HepG2 (cell line): Measurements from ENCODE around the gene PRR35. TPM values are rescaled to one million over a fixed set of nuclear protein-coding genes. Genes with fewer than 3 reads are reported as not detected.

Experiments used
- ARNT ChIP-seq: fragments of 450-650 bp; IDR thresholded peaks from 2 replicates; pipeline ENCODE4 v1.6.1; 2017
- CREM ChIP-seq, 2 experiments: sonication (generic) in 1 of 2; formaldehyde crosslinking in 1 of 2; IDR thresholded peaks; 2 replicates each; pipeline versions ENCODE4 v1.4.0 to v1.6.1; 2016 to 2020; ENCODE audit warnings: antibody characterized with exemption in 1 of 2, mild to moderate bottlenecking in 1 of 2, missing genetic modification reagents in 1 of 2
- GABPA ChIP-seq, 2 experiments: IDR thresholded peaks; 2 replicates each; pipeline ENCODE4 v1.6.1; 2011 to 2016; ENCODE audit warnings: low read depth in 2 of 2, low read length in 1 of 2, missing biosample characterization in 1 of 2, missing genetic modification characterization in 1 of 2
- HNRNPLL ChIP-seq: fragments of 200-400 bp; formaldehyde crosslinking; IDR thresholded peaks from 2 replicates; pipeline ENCODE4 v1.6.1; 2017; ENCODE audit warnings: mild to moderate bottlenecking, low read depth, low read length; ENCODE audit not compliant: poor library complexity, severe bottlenecking
- JDP2 ChIP-seq: sonication (generic); formaldehyde crosslinking; IDR thresholded peaks from 2 replicates; pipeline ENCODE4 v1.8.1; 2022; ENCODE audit warnings: missing genetic modification reagents, borderline replicate concordance
- JUND ChIP-seq: sonication (generic); formaldehyde crosslinking; IDR thresholded peaks from 2 replicates; pipeline ENCODE4 v1.8.0; 2022; ENCODE audit warnings: mild to moderate bottlenecking, missing genetic modification reagents
- MYC ChIP-seq: sonication (generic); formaldehyde crosslinking; IDR thresholded peaks from 2 replicates; pipeline ENCODE4 v1.9.0; 2021; ENCODE audit warnings: missing genetic modification reagents, borderline replicate concordance
- NONO ChIP-seq, 2 experiments: fragments of 450-650 bp in 1 of 2; sonication (generic) in 1 of 2; formaldehyde crosslinking in 1 of 2; IDR thresholded peaks in 1 of 2; conservative IDR thresholded peaks in 1 of 2; 2 replicates each; pipeline versions ENCODE4 v1.6.1 to v1.8.0; 2017 to 2022; ENCODE audit warnings: mild to moderate bottlenecking in 1 of 2, missing genetic modification reagents in 1 of 2, moderate library complexity in 1 of 2
- RBFOX2 ChIP-seq: fragments of 200-400 bp; formaldehyde crosslinking; IDR thresholded peaks from 2 replicates; pipeline ENCODE4 v1.6.1; 2017; ENCODE audit warnings: low read depth, mild to moderate bottlenecking, low read length
- SALL1 ChIP-seq: sonication (generic); formaldehyde crosslinking; IDR thresholded peaks from 2 replicates; pipeline ENCODE4 v1.8.0; 2022; ENCODE audit warnings: mild to moderate bottlenecking, missing genetic modification reagents
- TOE1 ChIP-seq: sonication (generic); formaldehyde crosslinking; IDR thresholded peaks from 2 replicates; pipeline ENCODE4 v1.4.0; 2020; ENCODE audit warnings: mild to moderate bottlenecking, missing genetic modification reagents
- TSC22D2 ChIP-seq: sonication (generic); formaldehyde crosslinking; IDR thresholded peaks from 2 replicates; pipeline ENCODE4 v1.5.1; 2020; ENCODE audit warnings: missing genetic modification reagents, mild to moderate bottlenecking, borderline replicate concordance
- U2AF1 ChIP-seq: fragments of 200-400 bp; formaldehyde crosslinking; optimal IDR thresholded peaks from 2 replicates; pipeline ENCODE3; 2017; ENCODE audit warnings: mild to moderate bottlenecking, low read depth, low read length
- YEATS2 ChIP-seq: sonication (generic); formaldehyde crosslinking; IDR thresholded peaks from 2 replicates; pipeline ENCODE4 v1.4.0; 2020; ENCODE audit warnings: missing genetic modification reagents, borderline replicate concordance
- ZFY ChIP-seq: sonication (generic); formaldehyde crosslinking; IDR thresholded peaks from 2 replicates; pipeline ENCODE4 v1.4.0; 2020; ENCODE audit warnings: missing genetic modification reagents
- ZNF101 ChIP-seq: sonication (generic); formaldehyde crosslinking; IDR thresholded peaks from 2 replicates; pipeline ENCODE4 v1.4.0; 2020; ENCODE audit warnings: mild to moderate bottlenecking, low read depth, missing genetic modification reagents, borderline replicate concordance
- ZNF292 ChIP-seq: sonication (generic); formaldehyde crosslinking; IDR thresholded peaks from 2 replicates; pipeline ENCODE4 v1.8.1; 2022; ENCODE audit warnings: mild to moderate bottlenecking, low read depth, missing genetic modification reagents, borderline replicate concordance
- ZNF570 ChIP-seq: sonication (generic); formaldehyde crosslinking; IDR thresholded peaks from 2 replicates; pipeline ENCODE4 v1.4.0; 2020; ENCODE audit warnings: mild to moderate bottlenecking, missing genetic modification reagents, borderline replicate concordance
- ZNF597 ChIP-seq: sonication (generic); formaldehyde crosslinking; IDR thresholded peaks from 2 replicates; pipeline ENCODE4 v1.5.0; 2020; ENCODE audit warnings: missing genetic modification reagents
- ZNF605 ChIP-seq: sonication (generic); formaldehyde crosslinking; IDR thresholded peaks from 2 replicates; pipeline ENCODE4 v1.8.0; 2022; ENCODE audit warnings: mild to moderate bottlenecking, missing genetic modification reagents
- ZNF740 ChIP-seq: sonication (generic); formaldehyde crosslinking; IDR thresholded peaks from 2 replicates; pipeline ENCODE4 v1.4.0; 2020; ENCODE audit warnings: missing genetic modification reagents
- ZSCAN5A ChIP-seq: sonication (generic); formaldehyde crosslinking; IDR thresholded peaks from 2 replicates; pipeline ENCODE4 v1.8.0; 2022; ENCODE audit warnings: mild to moderate bottlenecking, missing genetic modification reagents, borderline replicate concordance
- polyA plus RNA-seq, 8 experiments: library from polyadenylated mRNA; depleted of rRNA in 3 of 8; stranded (reverse) in 7 of 8; unstranded in 1 of 8; fragments of >200 nt; fragmentation: Illumina TruSeq in 4 of 8; extraction: Trizol in 4 of 8; gene quantifications; 2 replicates each; pipeline versions ENCODE4 v1.2.1 to v1.2.3, GENCODE V29; 2011 to 2016; ENCODE audit warnings: low read depth in 4 of 8, missing spikeins in 1 of 8, mixed read lengths in 1 of 8; ENCODE audit not compliant: insufficient read depth in 1 of 8
- total RNA-seq, 5 experiments: library from RNA; depleted of rRNA; stranded (reverse); fragments of >200 nt; fragmentation: Illumina TruSeq; extraction: Trizol; gene quantifications; 2 replicates each; pipeline ENCODE4 v1.2.3, GENCODE V29; 2016; ENCODE audit warnings: low read depth in 1 of 5
- TF ChIP-seq, protein P1 (sequence below): sonication (generic); formaldehyde crosslinking; IDR thresholded peaks from 2 replicates; pipeline ENCODE4 v1.5.1; 2020; ENCODE audit warnings: missing genetic modification reagents, mild to moderate bottlenecking, borderline replicate concordance

The PRR35 gene
- total and polyA plus RNA-seq, 2 of the 13 experiments (the other 11 are each of a cell fraction or from before 2014, with no cell fraction given), result 0.07 to 0.16 TPM

GRCh38 chr16:578870-579405 lies 18.7 kb downstream of the PRR35 start (continued):
- TF ChIP-seq ZNF292 (CRISPR knock-in tag) (no peak), TSC22D2 (CRISPR knock-in tag) (no peak), RBFOX2 (peak; percentile 33; the same call in 1 of the 2 replicates), ARNT (no peak), ZNF570 (CRISPR knock-in tag) (no peak), ZNF605 (no peak), JDP2 (CRISPR knock-in tag) (no peak), MYC (CRISPR knock-in tag) (peak; percentile 80; the same call in 1 of the 2 replicates), GABPA (IDR thresholded peaks at IDR 0.05; ENCODE audit: low read depth, low read length) (no peak), GABPA (CRISPR knock-in tag; IDR thresholded peaks at IDR 0.05; ENCODE audit: low read depth) (peak; percentile 20; the same call in 1 of the 2 replicates), CREM (IDR thresholded peaks at IDR 0.05) (no peak), CREM (CRISPR knock-in tag; IDR thresholded peaks at IDR 0.05) (no peak), ZNF597 (CRISPR knock-in tag) (no peak), ZFY (CRISPR knock-in tag) (peak; percentile 75), ZNF101 (CRISPR knock-in tag) (no peak), NONO (IDR thresholded peaks at IDR 0.05) (no peak), NONO (CRISPR knock-in tag; conservative IDR thresholded peaks at IDR 0.05) (peak; percentile 70), U2AF1 (peak; percentile 51), YEATS2 (CRISPR knock-in tag) (peak; percentile 53; the same call in 1 of the 2 replicates), SALL1 (CRISPR knock-in tag) (peak; percentile 74; the same call in 1 of the 2 replicates), TOE1 (CRISPR knock-in tag) (no peak), ZSCAN5A (no peak), ZNF740 (CRISPR knock-in tag) (peak; percentile 73), HNRNPLL (peak; percentile 44), JUND (CRISPR knock-in tag) (no peak)
- TF ChIP-seq, protein P1, sequence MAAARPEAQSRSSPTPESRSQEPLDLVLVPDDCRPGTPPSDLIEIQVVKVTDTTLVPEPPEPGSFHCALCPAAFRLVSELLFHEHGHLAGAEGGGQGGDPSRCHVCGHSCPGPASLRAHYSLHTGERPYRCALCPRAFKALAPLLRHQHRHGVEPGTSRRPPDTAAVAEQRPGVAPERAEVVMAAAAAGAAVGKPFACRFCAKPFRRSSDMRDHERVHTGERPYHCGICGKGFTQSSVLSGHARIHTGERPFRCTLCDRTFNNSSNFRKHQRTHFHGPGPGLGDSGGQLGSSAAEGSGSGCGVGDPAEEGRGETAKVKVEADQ (CRISPR knock-in tag), result no peak
